ENCODE data around the gene CLDN6.

DNA sequence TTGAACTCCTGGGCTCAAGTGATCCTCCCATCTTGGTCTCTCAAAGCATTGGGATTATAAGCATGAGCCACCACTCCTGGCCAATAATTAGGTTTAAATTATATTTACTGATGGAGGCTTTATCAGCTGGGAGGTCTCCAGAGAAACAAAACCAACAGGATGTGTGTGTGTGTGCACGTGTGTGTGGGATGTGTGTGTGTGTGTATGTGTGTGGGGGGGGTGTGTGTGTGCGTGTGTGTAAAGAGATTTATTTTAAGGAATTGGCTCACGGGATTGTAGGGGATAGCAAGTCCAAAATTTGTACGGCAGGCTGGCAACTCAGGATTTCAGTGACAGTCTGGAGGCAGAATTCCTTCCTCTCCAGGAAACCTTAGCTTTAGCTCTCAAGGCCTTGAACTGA, 33.0 kb upstream of the CLDN6 start:
- TF ChIP-seq YY1 (IDR thresholded peaks at IDR 0.05; ENCODE audit: insufficient read depth, insufficient read length): no peak
- TF ChIP-seq ZNF274 (IDR thresholded peaks at IDR 0.05; ENCODE audit: low read depth, low read length): no peak

Data from NT2/D1 (cell line).